ENCODE data around the gene MORN1. TPM values are rescaled to one million over a fixed set of nuclear protein-coding genes. Genes with fewer than 3 reads are reported as not detected.

MORN1 gene
- total RNA-seq, 1 donor from 2014 or later, result 5.3 TPM

DNA sequence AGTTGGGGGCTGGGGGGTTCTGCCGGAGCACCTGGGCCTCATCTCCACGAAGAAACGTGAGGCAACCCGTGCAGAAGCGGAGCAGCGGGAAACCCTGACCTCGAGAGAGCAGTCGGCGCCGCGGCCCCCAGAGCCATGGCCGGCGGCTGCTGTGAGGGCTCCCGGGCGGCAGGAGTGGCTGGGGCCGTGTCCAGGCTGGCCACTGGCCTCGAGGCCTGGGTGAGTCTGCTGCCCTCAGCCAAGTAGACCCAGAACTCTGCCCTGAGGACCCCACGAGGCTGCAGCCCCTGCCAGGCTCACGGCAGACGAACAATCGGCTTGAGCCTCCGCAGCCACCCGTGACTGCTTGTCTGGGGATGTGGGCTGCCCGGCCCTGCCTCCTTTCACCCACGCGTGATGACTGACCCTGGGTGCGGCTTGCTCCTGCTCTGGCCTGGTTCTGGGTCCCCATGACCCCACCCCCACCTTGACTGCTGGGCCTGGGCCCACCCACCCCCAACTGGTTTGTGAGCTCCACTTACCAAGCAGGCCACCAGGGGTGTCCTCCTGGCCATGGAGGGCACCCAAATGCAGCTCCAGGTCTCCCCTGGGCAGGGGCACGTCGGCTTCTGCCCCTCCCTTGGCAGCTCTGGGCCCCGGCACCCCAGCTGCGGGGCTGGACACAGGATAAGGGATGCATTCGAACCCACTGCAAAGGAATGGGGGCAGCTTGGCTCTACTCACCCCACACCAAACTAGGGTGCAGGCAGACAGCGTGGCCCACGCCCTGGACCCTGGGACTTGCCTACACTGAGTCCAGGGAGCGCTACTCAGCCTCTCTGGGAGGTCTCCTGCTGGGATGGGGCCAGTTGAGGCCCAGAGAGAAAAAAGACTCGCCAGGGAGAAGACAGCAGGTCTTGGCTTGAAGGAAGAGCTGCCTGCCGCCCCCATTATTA is 34.2 kb downstream of the MORN1 start:
- intact Hi-C loops (cut with micrococcal nuclease), result no loop called here
- DNase-seq (peak; percentile 17), ATAC-seq (no peak)

DNA sequence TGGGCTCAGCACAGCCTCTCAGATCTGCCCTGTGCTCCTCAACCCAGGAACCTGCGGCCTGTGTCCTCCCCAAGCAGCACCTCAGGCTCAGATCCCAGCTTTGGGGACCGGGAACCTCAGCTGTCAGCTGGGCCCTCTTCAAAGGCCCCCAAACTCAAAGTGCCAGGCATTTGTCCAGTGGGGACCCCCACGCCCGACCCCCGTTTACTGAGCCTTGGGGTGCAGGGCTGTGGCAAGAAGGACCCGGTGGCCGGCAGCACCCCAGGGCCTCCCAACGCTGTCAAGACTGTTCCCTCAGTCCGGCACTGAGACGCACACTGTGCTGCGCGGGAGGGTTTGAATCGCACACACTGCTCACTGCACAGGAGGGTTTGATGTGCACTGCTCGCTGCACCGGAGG is 35.0 kb downstream of the MORN1 start:
- ATAC-seq (no peak), DNase-seq (peak; percentile 23)
- intact Hi-C loops (cut with micrococcal nuclease), result no loop called here

- intact Hi-C loops (cut with micrococcal nuclease), result no loop called here
- DNase-seq, result peak; percentile 18
- ATAC-seq, result no peak
These were observed 35.7 kb downstream of the MORN1 start for GRCh38 chr1:2355373-2356261.

GRCh38 chr1:2354511-2355372 is 36.6 kb downstream of the MORN1 start:
- no peak for ATAC-seq
- intact Hi-C loops (cut with micrococcal nuclease), result no loop called here
- DNase-seq, result peak; percentile 14

- intact Hi-C loops (cut with micrococcal nuclease), result no loop called here
- DNase-seq, result peak; percentile 28
- ATAC-seq, result no peak
These were observed 37.6 kb downstream of the MORN1 start for GRCh38 chr1:2353551-2354438.

- intact Hi-C loops (cut with micrococcal nuclease), result no loop called here
- DNase-seq, result peak; percentile 43
- peak; percentile 43 for ATAC-seq
These were observed 38.3 kb downstream of the MORN1 start for GRCh38 chr1:2352897-2353550.

DNA sequence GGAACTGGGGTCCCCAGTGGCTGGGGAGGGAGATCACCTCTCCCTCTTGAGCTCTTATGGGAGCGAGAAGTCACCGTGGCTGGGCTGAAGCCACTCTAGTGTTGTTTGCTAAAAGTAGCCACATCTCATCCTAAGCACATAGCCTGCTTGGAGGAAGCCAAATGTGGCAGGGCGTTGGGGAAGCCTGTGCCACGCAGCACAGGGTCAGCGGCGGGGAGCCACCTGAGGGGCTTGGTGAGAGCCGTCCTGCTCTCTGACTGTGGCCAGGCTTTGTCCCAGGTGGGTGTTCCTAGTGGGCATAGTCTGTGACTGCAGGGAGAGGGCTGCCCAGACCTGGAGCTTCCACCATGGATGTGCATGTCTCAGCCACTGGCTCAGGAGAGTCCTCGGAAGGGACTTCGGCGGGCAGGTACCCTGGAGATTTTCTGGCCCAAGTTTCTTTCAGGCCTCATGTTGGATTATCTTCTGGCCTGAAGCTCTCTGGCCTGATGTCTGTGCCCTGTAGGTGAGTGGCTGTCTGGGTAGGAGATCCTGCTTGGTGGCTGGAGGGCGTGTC is 38.9 kb downstream of the MORN1 start:
- ATAC-seq (no peak), DNase-seq (no peak)
- intact Hi-C loops (cut with micrococcal nuclease), result no loop called here

DNA sequence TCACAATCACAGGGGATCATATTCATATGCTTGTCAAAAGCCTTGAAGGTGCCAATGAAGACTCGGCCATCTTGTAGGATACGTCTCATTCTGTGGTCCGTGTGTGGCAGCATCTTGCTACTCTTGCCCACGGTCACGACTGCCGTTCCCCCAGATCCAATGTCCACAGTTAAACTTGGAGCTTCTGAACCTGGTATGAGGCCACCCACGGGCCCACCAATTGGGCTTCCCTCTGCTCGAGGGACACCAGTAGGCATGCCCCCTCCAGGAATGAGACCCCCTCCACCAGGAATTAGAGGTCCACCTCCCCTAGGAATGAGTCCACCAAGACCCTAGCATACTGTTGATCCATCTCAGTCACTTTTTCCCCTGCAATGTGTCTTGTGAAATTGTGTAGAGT is 39.6 kb downstream of the MORN1 start:
- intact Hi-C loops (cut with micrococcal nuclease), result no loop called here
- no peak for DNase-seq
- no peak for ATAC-seq

DNA sequence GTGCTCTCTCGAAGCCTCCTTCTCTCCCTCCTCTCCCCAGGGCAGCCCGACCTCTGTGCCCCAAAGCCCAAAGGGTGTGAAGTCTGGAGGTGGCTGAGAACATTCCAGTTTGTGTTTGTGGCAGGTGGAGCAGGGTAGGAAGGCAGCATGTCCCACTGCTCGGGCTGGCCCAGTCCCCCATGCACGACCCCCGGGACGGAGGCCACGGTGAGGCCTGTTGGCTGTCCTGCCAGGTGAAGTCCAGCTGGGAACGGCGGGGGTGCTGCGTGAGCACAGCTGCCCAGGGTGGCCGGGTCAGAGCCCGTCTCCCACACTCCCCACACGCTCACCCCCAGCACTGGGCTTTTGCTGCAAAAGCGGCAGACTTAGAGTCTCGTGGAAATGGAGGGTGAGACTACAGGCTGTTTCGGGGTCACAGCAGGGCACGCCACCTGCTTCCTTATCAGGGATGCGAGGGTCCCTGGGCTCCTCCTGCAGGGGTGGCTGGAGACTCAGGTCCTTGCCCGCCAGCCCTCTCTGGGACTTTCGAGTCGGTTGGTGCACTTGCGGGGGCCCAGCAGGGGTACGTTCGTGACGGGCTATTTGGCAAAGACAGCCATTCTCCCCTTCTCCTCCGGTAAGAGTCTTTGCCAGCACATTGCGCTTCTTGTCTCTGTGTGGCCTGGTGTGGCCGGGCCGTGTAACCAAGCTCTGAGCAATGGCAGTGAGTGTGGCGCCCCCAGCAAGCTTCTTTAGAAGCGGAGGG is 40.3 kb downstream of the MORN1 start:
- no peak for ATAC-seq
- intact Hi-C loops (cut with micrococcal nuclease), result no loop called here
- DNase-seq, result peak; percentile 14

DNA sequence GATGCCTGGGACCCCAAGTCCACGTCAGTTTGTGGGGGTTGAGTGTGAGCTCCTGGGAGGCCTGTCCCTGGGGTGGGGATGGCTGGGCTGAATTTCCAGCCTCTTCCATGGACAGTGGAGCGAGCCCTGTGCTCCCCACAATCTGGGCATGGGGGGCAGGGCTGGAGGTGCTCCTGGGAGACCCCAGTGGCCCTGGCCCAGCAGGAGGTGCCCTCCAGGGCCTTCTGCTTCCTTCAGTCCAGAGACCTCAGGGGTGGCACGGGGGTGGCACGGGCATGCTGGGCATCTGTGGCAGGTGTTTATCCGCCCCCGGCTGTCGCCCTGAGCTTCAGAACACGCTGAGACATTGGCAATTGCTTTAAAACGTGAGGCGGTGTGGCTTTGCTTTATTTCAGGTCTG is 40.9 kb downstream of the MORN1 start:
- ATAC-seq (no peak), DNase-seq (no peak)
- intact Hi-C loops (cut with micrococcal nuclease), result no loop called here

DNA sequence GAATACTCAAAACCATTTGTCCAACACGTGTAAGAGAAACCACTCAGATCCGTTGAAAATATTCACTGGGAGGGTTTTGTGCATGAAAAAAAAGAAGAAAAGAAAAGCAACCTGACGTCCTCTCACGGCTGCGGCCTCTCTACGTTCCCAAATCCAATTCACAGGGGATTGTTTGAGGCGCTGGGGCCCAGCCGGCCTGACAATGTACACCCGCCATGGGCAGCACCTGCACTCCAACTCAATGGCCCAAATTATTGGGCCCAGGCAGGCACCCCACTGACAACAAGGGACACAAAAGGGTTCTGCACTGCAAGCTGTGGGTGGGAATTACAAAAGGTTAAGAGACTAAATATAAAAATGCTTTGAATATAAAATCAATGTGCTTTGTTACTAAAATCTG is 41.5 kb downstream of the MORN1 start:
- intact Hi-C loops (cut with micrococcal nuclease), result no loop called here
- ATAC-seq (no peak), DNase-seq (no peak)

- DNase-seq (peak; percentile 26), ATAC-seq (no peak)
- intact Hi-C loops (cut with micrococcal nuclease), result no loop called here
These were observed 42.7 kb downstream of the MORN1 start for GRCh38 chr1:2348346-2349325.

DNA sequence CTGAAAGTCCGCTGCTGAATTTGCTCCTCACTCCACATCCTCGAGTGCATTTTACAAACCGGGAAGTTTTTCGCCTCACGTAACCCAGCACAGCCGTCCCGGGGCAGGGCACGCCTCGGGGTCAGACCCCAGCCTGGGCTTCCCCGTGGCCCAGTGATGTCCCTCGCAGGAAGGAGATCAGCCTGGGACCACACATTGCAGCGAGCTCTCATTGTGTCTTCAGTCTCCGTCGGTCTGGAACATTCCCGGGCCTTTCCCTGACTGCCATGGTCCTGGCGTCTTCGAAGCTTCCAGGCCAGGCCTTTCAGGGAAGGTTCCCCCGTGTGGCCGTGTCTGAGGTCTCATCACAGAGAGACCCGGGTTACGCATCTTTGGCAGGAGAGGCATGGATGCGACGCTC is 43.5 kb downstream of the MORN1 start:
- intact Hi-C loops (cut with micrococcal nuclease), result no loop called here
- DNase-seq (no peak), ATAC-seq (no peak)

DNA sequence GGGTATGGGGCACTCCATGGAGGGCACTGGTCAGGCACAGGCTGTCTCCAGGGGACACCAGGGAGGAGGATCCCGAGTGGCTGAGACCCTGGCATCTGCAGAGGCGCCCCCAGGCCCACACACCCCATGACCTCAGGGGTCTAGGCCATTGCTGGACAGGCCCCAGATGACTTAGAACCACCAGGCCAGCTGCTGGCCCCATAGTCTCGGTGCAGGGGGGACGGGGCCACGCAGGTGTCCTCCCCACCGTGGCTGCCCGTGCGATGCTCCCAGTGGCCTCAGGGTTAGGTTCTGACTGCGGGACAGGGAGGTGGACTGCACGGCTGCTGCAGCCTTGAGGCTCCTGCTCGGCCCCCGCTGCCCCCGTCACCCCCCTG is 44.0 kb downstream of the MORN1 start:
- peak; percentile 15 for DNase-seq
- ATAC-seq, result no peak
- intact Hi-C loops (cut with micrococcal nuclease), result no loop called here

GRCh38 chr1:2346691-2347408 is 44.5 kb downstream of the MORN1 start:
- DNase-seq (no peak), ATAC-seq (no peak)
- intact Hi-C loops (cut with micrococcal nuclease), result no loop called here

Data from left ventricle myocardium superior (tissue), 1 donor.